A549 treated with DMSO at 1 μM for 4 hours (cell line): ENCODE measurements around the gene HERC4. TPM values are rescaled to one million over a fixed set of nuclear protein-coding genes. Genes with fewer than 3 reads are reported as not detected.

Experiments used
- total RNA-seq: library from RNA; stranded (reverse); fragments of 200-300 nt; extraction: Qiagen RNA extraction; gene quantifications from 5 replicates; pipeline ENCODE4 v1.2.3, GENCODE V29; 2022; ENCODE audit warnings: low read depth

HERC4 gene, protein sequence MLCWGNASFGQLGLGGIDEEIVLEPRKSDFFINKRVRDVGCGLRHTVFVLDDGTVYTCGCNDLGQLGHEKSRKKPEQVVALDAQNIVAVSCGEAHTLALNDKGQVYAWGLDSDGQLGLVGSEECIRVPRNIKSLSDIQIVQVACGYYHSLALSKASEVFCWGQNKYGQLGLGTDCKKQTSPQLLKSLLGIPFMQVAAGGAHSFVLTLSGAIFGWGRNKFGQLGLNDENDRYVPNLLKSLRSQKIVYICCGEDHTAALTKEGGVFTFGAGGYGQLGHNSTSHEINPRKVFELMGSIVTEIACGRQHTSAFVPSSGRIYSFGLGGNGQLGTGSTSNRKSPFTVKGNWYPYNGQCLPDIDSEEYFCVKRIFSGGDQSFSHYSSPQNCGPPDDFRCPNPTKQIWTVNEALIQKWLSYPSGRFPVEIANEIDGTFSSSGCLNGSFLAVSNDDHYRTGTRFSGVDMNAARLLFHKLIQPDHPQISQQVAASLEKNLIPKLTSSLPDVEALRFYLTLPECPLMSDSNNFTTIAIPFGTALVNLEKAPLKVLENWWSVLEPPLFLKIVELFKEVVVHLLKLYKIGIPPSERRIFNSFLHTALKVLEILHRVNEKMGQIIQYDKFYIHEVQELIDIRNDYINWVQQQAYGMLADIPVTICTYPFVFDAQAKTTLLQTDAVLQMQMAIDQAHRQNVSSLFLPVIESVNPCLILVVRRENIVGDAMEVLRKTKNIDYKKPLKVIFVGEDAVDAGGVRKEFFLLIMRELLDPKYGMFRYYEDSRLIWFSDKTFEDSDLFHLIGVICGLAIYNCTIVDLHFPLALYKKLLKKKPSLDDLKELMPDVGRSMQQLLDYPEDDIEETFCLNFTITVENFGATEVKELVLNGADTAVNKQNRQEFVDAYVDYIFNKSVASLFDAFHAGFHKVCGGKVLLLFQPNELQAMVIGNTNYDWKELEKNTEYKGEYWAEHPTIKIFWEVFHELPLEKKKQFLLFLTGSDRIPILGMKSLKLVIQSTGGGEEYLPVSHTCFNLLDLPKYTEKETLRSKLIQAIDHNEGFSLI
- total RNA-seq: 48.1 to 81.0 TPM (median 63.8 TPM) in 5 replicates

DNA sequence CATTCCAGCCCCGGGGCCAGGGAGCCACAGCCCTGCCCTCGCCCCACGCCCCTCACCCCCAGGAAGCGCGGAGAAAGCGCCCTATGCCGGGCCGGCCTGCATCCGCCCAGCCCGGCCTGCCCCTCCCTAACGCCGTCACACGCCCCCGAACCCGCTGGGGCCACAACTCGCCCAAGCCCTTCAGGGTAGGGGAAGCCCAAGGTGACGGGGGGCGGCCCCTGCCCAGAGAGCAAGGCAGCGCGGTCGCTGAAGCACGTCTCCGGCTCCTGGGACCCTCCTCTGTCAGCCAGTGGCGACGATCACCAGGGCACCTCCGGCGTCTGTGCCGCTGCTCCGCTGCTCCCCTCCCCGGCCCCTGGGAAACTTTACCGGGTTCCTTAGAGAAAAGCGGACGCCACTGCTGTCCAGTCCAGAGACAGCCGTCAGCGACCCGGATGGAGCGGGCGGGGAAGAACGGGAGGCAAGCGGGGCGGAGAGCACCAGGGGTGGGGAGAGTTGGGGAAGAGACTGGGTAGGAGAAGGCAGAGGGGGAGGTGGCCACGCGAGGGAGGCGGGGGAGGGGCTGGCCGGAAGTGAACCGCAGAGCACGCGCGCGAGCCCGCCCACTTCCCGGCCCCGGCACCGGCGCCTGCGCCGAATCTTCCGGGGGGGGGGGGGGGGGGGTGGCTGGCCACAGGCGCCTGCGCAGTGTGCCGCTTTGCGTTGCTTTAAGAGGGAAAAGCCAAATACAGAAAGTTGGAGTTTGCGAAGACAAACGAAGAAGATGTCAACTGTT, at the start of gene HERC4:
TSS of gene HERC4 (minus strand) at position 509 of the 775 bp plus-strand sequence. CDS start 2,175 bp downstream, outside the sequence.

DNA sequence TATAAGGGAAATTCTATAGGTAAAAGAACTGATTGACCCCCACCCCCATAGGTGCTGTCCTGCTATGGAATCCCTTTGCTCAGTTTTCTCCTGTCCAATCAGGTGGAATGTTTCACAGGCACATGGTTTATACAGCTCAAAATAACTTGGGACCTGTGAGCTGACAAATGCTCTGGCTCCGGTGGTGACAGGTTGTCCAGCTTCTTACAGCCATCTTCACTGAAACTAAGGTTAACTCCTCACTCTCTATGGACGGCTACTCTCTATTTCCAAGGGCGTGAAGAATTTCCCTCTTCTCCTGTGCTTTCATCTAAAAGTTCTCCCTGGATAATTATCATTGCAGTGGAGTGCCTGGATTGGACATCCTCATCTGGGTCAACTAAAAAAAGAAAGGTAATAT, 34.2 kb upstream of the HERC4 start, which contains the start of gene MYPN:
TSS of gene MYPN (plus strand) at position 158 of the 400 bp plus-strand sequence. CDS start 11,951 bp downstream, outside the sequence.

DNA sequence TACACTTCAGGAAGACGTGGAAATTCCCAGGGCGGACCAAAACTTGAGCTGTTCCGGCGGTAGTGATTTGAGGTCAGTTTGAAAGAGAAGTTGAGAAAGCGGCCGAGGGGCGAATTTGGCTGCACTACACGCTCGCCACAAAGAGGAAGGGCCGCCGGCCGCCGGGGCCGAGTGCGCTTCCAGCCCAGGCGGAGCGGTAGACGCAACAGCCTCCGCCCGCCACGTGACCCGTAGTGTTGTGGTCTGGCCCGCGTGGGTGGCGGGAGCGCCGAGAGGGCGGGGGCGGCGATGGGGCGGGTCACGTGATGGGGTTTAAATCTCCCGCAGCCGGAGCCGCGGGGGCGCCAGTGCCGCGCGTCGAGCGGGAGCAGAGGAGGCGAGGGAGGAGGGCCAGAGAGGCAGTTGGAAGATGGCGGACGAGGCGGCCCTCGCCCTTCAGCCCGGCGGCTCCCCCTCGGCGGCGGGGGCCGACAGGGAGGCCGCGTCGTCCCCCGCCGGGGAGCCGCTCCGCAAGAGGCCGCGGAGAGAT, 190.7 kb downstream of the HERC4 start, which contains the start of gene SIRT1:
TSS of gene SIRT1 (plus strand) at position 344 of the 529 bp plus-strand sequence. CDS start at position 410, 66 bp downstream.

Other genes starting within 250 kb of the HERC4 start
- gene DNAJC12, start 237.1 kb downstream of the HERC4 start, total RNA-seq: 55.6 to 76.9 TPM (median 63.3 TPM) in 5 replicates
- 26.1 to 32.9 TPM (median 27.8 TPM) in 5 replicates for gene SIRT1, start 190.6 kb downstream of the HERC4 start, total RNA-seq
- 2.5 to 4.2 TPM (median 2.8 TPM) in 5 replicates for gene MYPN, start 34.2 kb upstream of the HERC4 start, total RNA-seq
- gene ATOH7, start 156.8 kb upstream of the HERC4 start, total RNA-seq: 0.19 to 0.44 TPM (median 0.26 TPM) in 5 replicates